HG03060 (cell line): ENCODE data around the gene F13A1.

Source experiments
- ATAC-seq: cut with Tn5 transposase; IDR thresholded peaks from one replicate; pipeline ENCODE4 v1.9.1; 2021; ENCODE audit warnings: low read depth, moderate number of reproducible peaks; ENCODE audit not compliant: unreplicated experiment

The F13A1 gene

DNA sequence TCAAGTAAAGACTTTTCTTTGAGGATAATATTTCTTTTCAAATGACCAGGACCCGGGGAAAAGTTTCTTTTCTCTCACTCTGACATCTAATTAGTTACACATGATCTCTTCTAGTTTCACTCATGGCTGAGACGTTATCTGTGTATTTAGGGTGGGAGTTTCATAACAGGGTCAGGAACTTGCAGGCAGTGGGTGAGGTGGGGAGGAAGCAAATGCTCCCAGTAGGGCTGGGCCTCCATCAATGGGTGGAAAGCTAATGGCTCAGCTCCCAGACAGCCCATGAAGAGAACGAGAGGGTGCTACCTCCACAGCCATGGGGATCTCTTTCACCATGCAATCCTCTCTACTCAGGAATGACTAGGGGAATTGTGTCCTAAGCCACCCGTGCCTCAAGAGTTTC, 119.3 kb downstream of the F13A1 start:
- ATAC-seq = no peak

DNA sequence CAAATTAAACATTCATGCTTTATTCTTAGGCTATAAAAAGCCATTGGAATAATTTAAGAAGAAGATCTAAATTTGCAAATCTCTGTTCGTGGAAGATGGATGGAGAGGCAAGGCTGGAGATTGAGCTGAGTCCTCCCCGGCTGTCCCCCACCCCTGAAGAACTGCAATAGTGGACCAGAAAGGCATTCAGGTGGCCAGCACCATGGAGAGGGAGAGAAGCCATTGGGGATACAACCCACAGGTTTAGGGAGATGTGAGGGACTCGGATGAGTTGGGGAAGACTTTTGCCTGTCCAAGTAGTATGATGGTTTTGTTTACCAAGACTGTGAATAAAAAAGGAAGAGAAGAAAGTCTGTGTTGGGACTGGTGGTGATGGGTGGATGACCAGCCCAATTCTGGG, 120.8 kb downstream of the F13A1 start:
- no peak for ATAC-seq

DNA sequence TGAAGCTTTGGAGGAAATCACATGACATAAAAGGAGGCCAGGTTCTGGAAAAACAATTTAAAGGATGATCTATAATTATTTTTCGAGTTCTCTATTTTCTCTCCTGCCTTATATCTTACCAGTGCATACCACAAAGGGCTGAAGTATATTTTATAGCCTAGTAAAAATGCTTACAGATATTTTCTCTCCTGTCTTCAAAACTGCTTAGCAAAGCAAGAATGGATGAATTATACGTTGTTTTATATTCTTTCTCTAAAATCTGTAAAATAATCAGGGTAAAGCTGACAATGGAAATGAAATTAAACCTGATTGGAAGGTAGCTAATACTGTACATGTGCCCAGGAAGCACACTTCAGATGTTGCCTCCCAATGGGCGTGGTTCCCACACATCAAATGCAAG, 123.7 kb downstream of the F13A1 start:
- no peak for ATAC-seq

DNA sequence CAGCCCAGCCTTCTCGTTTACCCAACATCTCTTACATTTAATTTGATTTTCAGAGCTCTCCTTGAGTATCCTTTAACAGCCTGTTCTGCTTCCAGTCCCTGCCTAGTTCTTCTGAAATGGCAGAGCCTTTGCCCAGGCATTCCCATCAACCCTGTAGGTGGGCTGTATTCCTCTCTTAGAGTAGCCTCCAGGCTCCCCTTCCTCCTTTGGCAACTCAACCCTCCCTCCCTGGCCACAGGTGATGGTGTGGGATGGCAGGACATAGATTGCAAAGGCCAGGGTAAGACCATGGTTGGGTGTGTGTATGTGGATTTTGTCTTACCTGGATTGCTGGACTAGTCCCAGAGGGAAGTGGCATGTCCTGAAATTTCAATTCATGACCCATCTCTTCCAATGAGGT, 125.4 kb downstream of the F13A1 start:
- ATAC-seq = no peak

DNA sequence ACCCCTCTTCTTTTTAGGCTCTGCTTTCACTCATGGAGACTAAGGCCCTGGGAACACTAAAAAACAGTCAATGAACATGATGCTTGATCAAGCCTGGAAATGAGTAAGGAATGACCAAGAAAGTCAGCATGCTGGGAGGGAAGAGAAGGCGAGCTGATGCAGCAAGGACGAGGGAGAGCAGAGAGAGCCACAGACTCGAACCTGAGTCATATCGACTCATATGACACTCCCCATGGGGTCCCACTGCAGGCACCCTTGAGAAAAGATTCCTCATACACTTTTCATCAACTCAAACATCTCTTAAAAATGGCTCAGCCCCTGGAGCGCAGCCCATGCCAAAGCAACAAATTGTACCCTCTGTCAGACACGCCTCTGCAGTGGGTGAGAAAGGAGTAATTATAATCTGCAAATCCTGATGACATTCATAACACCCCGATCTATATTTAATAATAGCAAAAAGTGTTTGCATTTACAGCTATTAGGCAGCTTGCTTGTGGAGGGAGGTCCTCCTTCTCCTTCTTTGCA, 127.2 kb downstream of the F13A1 start:
- no peak for ATAC-seq

DNA sequence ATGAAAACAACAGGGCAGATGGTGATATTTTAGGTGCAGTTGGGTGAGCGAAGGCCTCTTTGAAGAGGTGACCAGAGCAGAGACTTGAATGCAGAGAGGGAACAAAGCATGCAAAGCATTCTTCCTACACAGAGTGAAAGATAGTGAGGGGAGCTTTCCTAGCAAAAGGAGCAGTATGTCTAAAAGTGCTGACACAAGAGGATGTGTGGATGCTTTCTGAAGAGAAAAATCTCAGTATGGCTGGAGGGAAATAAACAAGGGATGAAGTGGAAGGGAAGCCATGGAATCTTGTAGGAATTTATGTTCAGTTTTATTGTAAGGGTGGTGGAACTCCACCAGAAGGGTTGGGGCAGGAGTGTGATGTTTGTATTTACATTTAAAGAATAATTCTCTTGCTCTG, 128.6 kb downstream of the F13A1 start:
- ATAC-seq = no peak

DNA sequence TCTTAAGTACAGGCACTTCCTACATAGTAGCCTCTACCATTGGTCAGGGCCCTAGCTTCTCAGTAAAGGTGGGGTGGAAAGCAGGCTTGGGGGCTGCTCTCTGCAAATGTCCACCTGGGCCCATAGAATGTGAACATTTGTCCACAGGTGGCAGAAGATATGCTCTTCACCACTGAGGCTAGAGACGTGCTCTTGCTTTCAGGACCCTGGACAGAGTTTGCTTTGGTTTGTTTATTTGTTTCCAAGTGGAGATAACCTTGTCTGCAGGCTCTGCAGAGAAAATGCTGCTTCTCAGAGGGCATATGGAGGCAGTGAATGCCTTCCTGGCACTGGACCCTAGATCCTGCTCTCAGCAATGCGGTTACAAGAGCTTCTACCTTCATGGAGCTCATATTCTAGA, 129.0 kb downstream of the F13A1 start:
- ATAC-seq = no peak

DNA sequence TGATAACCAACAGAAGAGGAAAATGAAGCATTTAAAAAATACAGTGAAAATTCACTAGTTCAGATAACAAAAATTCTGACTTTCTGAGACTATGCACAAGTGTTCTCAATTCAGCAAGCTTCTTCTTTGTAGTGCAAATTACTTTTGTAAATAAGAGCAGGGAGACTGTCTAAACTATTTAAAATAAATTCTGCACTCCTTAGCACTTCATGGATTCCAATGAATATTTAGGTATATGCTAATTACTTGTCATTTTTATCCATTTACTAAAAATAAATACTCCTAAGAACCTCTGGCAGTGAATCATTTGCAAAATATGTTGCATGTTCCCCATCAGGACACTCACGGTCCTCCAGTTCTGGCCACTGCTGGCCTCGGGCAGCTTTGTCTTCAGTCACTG, 139.8 kb downstream of the F13A1 start:
- ATAC-seq = no peak

DNA sequence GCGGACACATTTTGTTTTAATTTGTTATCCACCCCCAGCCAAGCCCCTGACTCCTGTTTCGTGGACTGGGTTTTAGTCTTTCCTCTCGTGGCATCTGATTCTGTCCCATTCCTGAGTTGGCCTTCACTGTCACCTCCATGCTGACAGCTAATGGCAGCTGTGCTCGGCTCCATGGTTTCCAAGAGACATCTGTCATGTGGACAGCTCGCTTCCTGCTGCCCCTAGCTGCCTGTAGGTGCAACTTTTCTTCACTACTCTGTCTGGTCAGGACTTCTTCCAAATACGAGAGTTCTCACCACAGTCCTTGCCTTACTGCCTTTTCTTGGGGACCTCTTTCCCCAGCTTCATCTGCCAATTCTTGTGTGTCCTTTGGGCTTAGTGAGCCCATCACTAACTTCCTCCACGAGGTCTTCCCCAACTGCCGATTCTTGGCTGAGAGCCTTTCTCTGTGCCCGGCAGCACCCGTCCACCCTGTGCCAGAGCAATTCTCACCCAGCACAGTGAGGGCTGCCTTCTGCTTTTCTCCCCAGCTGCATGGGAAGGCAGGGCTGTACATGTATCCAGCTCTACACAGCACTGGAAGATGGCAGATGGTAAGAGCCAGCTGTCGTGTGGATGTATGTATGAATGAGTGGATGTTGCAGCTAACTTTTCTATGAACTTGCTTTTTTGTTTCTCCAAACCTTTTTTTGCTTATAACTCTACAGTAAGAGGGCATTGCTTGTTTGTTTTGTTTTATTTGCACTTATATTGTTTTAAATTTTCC, 140.4 kb downstream of the F13A1 start:
- ATAC-seq = no peak

DNA sequence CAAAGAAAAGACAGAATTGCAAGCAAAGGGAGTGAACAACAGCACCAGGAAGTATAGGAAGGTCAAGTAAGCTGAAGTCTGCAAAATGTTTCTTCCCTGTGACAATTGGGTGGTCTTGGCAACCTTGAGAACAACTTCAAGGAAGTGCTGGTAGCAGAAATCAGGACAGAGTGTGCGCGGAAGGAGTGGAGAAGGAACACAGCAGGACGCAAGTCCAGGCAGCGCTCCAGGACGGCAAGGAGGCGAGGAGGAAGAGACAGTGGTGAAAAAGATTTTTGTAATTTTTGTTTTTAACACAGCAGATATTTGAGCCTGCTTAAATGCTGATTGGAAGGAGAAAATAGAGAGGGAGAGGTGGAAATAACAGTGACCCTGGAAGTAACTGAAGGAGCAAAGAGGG, 141.7 kb downstream of the F13A1 start:
- ATAC-seq = no peak

DNA sequence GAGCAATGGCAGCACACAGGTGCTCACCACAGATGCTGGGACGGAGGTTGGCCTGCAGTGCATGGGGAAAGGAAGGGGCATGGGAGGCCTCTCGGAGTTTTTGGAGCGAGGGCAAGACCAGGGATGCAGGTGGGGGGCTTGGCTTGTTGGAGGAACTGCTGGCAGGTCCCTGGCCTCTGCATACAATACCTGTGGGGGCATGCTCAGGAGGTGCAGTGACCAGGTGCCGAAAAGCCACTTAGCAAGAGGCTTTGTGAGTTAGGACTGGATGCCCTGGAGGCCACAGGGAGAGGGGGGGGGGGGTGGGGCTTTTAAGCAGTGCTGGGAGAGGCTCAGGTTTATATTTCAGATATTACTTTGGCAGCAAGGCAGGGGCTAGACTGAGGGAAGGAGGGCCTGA, 142.7 kb downstream of the F13A1 start:
- ATAC-seq = no peak

DNA sequence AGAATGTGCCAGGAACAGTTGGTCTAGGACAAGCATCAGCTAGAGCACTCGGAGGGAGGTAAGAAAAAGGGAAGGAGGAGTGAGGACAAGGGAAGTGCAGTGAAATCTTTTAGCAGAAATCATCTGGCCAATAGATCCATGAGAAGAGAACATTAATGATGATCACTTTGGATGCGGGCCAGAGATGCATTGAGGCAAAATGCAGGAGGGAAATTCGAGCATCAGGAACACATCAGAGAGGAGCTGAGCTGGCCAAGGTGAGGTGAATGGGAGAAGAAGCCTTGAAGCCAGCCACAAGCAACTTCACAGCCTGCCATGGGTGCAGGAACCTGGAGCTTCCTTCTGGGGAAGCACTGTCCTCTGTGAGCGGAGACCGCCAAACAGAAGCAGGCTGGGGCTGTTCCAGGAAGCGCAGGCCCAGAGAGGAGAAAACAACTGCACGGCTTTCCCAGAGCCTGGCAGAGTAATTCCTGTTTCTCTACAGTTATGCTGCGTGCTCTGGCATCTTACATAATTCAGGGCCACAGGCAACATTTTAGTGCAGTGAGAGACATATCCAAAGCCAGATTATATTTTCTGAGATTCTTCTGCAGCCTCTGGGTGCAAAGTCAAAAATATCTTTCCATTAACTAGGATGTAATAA, 143.8 kb downstream of the F13A1 start:
- no peak for ATAC-seq

DNA sequence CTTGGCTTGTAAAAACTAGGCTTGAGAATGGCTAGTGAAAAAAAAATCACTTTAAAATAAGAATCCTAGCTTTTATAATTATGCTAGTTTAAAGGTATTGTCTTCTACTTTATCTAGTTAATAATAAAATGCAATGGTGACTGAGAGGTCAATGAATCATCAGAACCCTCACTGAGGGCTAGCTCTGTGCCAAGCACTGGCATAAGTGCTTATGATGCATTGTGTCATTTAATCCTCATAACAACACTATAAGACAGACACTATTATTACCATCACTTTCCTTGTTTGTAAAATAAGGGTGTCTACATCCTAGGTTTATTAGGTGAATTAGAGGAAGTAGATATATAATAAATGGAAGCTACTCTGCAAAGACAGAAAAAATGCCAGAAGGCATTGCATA, 144.3 kb downstream of the F13A1 start:
- ATAC-seq = no peak

DNA sequence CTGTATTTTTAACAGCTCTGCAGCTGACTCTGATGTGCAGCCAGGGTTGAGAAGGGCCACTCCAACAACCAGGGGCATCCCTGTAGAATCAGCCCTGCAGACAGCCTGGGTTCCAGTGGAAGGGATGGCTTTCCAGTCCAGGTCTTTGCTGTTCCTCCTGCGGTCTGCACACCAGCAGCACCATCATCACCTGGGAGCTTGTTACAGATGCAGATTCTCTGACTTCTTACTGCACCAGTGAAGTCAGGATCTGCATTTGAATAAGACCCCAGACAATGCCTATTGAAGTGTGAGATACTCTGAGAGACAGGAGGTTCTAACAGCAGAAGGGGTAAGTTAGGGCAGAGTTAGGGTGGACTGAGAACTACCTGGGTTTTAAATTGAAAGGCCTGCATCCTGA, 151.3 kb downstream of the F13A1 start:
- ATAC-seq = no peak

DNA sequence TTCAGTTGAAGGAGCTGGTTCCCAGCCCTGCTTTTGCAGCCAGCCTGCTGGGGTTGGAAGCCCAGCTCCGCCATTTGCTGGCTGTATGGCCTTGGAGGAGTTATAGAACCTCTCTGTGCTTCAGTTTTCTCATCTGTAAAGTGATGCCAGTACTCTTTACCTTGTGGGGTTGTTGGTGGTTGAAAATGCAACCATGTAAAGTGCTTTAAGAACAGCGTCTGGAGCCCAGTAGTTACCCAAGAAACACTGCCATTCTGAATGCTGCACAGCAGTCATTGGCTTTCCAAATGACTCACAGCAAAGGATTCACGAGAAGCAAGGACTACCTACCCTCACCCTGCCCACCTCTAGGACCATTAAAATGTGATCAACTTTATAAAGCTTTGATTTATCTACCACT, 154.4 kb downstream of the F13A1 start:
- no peak for ATAC-seq

DNA sequence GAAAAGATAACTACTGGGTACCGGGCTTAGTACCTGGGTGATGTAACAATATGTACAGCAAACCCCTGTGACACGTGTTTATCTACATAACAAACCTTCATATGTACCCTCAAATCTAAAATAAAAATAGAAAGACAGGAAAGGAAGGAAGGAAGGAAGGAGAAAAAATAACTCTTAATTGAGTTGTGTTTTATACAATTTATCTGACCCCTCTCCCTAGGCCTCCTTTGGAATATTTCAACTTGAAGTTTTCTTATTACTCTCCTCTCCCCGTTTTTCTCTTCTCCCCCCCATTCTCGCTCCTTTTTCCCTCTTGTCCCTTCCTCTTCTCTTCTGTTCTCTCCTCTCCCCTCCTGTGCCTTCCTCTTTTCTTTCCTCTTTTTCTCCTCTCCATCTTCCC, 156.1 kb downstream of the F13A1 start:
- ATAC-seq = no peak

DNA sequence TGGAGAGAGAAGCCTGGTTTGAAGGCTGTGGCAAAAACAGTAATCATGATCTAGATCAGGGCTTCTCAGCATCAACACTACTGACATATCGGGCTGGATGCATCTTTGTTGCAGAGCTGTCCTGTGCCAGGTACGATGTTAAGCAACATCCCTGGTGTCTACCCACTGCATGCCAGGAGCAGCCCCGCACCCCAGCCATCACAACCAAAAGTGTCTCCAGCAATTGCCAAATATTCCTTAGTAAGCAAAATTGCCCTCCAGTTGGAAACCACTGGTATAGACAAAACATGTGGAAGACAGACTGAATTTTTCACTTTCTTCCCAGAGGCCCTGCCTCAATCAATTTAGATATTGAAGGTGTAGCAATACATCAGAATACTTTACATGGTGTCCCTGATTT, 166.1 kb downstream of the F13A1 start:
- no peak for ATAC-seq

DNA sequence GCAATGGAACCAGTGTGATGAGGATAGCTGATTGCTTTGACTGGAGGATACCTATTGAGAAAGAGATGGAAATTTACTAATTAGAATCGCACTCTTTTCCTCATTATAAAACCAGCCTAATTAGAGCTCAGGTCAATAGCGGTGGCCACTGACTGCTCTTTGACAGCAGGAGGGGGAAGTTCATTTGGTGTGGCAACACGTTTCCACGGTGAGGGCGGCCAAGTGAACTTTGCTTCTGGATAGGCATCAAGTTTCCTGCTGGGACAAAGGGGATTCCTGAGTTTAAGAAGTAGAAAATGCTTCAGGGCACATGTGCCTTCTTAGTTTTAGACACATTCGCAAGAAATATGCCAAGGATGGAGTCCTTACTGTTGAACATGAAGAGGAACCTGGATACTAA, 168.4 kb downstream of the F13A1 start:
- ATAC-seq = no peak

DNA sequence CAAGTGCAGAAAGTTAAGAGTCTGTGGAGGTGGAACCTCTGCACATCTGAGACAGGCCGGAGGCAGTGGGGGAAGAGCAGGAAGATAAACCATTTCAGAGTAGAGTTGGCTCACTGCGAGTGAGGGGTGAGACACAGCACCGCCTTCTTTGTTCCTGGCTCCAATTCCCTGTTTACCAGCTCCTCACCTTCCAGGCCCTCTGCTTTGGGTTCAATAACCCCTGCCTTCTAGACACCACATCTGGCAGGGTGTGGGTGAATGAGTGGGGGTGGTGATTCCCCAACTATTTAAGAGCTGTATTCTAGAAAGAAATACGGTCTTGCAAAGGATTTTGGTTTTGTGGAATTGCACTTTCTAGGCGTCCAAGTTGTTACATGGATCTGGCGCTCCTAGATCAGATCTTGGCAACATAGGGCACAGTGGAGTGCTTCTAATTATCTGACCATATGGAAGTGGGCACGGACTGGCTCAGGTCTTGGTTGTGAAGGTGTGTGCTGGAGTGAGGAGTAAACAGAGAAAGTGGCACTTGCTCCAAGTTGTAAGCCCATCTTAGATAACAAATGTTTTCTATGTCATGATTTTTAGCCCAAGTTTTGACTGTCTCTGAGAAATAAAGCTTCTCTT, 172.2 kb downstream of the F13A1 start:
- ATAC-seq = no peak

DNA sequence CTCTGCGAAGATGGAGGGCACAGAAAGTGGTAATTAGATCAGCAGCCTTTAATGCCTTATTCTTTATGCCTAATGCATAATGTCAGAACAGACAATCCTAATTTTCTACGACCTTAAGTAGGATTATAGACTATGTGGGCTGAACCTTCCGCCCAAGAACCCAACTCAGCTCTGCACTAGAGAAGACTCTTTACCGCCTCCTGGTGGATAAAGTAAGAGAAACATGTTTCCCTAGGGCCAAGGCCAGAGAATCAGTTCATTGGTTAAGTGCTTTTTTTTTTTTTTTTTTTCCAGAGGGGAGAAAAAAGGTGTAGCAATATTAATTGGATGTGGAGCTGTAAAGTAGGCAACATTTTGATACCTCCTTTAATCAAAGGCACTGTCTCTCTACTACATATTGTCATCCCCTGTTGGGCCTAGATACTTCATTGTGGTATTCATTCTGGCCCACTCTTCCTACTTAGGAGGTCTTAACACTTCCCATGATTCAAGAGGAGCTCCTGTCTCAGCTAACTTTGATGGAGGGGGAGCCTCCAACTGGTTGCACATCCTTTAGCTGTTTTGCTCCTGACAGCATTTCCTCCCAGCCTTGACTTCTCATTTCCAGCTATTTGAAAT, 188.9 kb downstream of the F13A1 start:
- no peak for ATAC-seq

DNA sequence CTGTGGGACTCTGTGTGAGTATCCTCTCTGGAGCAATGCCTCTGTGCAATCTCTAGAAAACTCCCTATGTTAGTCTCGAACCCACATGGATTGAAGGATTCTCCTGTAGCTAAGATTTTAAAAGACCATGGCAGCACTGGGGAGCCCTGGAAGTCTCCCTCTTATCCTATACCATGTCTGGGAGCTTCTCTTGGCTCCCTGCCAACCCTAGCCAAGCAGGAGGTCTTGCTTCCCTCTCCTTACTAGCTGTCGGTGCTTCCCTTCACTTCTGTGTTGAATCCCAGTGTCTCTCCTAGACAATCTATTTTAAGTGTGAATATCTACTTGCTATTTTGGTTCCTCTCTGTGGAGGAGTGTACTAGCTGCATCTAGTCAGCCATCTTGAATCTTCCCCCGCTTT, 195.0 kb downstream of the F13A1 start:
- ATAC-seq = no peak
